ENCODE measurements around the gene RNU11. TPM values are rescaled to one million over a fixed set of nuclear protein-coding genes. Genes with fewer than 3 reads are reported as not detected.

RNU11 gene
- total RNA-seq, result not detected

DNA sequence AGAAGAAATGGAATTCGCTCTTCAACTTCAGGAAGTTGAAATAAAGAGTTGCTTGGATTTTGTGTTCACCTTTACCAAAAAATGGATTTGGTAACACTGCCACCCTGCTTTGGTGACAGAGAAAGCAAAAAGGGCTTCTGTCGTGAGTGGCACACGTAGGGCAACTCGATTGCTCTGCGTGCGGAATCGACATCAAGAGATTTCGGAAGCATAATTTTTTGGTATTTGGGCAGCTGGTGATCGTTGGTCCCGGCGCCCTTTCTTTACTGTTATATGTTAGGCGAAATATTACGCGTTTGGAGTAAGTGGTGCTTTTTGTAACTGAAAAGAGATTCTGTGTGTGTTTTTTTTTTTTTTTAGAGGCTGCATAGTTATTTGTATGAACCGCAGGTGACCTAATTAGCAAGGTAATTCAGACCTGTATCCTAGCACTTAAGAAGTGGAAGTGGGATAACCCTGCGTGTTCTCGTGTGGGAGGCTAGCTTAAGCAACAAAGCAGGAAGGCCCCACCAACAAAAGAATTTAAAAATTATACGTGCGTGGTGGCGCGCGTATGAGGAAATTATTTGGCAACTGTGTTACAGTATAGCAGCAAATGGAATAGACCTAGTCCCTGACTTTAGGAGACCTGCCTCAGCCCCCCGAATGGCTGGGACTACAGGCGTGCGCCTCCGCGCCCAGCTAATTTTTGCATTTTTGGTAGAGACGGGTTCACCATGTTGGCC, at the start of gene RNU11:
RNU11 (plus strand) TSS at position 127 of the 725 bp plus-strand sequence.
- TF ChIP-seq, protein P1, sequence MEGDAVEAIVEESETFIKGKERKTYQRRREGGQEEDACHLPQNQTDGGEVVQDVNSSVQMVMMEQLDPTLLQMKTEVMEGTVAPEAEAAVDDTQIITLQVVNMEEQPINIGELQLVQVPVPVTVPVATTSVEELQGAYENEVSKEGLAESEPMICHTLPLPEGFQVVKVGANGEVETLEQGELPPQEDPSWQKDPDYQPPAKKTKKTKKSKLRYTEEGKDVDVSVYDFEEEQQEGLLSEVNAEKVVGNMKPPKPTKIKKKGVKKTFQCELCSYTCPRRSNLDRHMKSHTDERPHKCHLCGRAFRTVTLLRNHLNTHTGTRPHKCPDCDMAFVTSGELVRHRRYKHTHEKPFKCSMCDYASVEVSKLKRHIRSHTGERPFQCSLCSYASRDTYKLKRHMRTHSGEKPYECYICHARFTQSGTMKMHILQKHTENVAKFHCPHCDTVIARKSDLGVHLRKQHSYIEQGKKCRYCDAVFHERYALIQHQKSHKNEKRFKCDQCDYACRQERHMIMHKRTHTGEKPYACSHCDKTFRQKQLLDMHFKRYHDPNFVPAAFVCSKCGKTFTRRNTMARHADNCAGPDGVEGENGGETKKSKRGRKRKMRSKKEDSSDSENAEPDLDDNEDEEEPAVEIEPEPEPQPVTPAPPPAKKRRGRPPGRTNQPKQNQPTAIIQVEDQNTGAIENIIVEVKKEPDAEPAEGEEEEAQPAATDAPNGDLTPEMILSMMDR (IDR thresholded peaks at IDR 0.05), result peak in 1 of 4 experiments; percentile 7
- peak; percentile 90 to 96 for TF ChIP-seq POLR2A (IDR thresholded peaks at IDR 0.05)
- H3K4me3 ChIP-seq, result peak within 1 kb of the TSS; percentile 28 to 39
- H3K27ac ChIP-seq, result peak within 1 kb of the TSS; percentile 90 to 95
- peak; percentile 83 to 93 for DNase-seq
- H3K9me3 ChIP-seq, result no peaks in the 10 kb centered on the region
- peaks cover 3 to 4% of the 10 kb centered on the region in 2 donors for H3K4me1 ChIP-seq
- intact Hi-C loops (cut with DNase I; ENCODE audit: low total_unique reads), result no loop called here
- no peaks in the 10 kb centered on the region for H3K36me3 ChIP-seq
- H3K27me3 ChIP-seq, result no peaks in the 10 kb centered on the region

DNA sequence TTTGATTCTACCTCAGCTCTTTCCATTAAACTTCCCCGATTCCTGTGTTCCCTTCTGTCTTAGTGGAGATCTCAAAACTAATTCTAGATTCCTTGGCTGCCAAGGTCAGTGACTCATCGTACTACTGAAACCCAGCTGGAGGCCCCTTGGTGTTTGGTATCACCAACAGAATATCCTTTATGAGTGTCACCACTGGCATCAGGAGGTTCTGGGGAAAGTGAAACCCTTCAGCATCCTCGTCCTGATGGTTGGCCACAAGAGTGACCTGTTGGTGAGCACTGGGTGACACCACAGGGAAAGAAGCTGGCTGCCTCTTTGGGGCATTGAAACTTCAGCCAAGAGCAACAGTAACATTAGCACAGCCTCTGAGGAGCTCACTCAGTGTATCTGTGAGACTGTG, 46.7 kb upstream of the RNU11 start:
- Histone ChIP-seq H3K9me3 (no peaks in the 10 kb centered on the region), H3K4me1 (no peaks in the 10 kb centered on the region), H3K36me3 (no peaks in the 10 kb centered on the region), H3K27ac (peak overlapping the region; percentile 4 to 39), H3K27me3 (no peaks in the 10 kb centered on the region), H3K4me3 (no peak overlapping the region)
- intact Hi-C loops (cut with DNase I; ENCODE audit: low total_unique reads), result loop anchor here (5.0 kb wide), 1 partner anchor 84 kb away; no protein-coding TSS in a partner anchor
- TF ChIP-seq, protein P1 (IDR thresholded peaks at IDR 0.05), result no peak
- no peak for TF ChIP-seq POLR2A (IDR thresholded peaks at IDR 0.05)
- DNase-seq, result no peak

DNA sequence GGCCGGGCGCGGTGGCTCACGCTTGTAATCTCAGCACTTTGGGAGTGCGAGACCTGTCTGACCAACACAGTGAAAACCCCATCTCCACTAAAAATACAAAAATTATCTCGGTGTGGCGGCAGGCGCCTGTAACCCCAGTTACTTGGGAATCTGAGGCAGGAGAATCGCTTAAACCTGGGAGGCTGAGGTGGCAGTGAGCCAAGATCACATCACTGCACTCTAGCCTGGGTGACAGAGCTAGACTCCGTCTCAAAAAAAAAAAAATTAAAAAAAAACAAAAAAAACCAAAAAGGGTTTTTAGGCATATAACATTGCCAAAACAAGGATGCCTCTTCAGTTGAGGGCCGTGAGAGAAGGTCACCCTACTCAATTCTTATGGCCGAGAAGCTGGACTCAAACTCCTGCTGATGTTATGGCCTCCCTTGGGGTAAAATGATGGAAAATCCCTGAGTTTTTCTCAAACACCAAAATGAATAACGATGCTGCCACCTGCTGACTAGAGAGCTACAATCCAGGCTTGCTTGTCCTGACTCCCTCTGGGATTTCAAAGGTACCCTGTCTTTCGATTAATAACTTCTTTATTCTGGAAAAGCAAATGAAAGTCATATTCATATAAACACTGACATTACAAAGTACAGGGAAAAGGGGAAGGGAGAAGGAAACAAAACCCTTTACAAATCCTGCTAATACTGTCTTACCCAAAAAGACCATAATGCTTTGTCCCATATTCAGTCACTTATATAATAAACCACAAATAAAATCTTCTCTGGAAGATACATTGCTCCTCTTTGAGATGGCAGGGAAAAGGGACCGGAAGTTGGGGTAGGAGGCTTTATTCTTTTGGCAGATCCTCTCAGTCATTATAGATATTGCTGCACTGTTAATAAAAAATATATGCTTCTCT, 45.6 kb upstream of the RNU11 start:
- Histone ChIP-seq H3K27me3 (no peaks in the 10 kb centered on the region), H3K36me3 (no peaks in the 10 kb centered on the region), H3K9me3 (no peaks in the 10 kb centered on the region), H3K4me3 (no peak overlapping the region), H3K4me1 (no peaks in the 10 kb centered on the region), H3K27ac (peak overlapping the region in 1 of 2 donors; percentile 39)
- peak; percentile 54 to 74 for DNase-seq
- TF ChIP-seq POLR2A (IDR thresholded peaks at IDR 0.05), result no peak
- TF ChIP-seq, protein P1 (IDR thresholded peaks at IDR 0.05), result peak; percentile 61 to 85 (median 72)
- intact Hi-C loops (cut with DNase I; ENCODE audit: low total_unique reads), result loop anchor here (5.0 kb wide), 1 partner anchor 85 kb away; no protein-coding TSS in a partner anchor

DNA sequence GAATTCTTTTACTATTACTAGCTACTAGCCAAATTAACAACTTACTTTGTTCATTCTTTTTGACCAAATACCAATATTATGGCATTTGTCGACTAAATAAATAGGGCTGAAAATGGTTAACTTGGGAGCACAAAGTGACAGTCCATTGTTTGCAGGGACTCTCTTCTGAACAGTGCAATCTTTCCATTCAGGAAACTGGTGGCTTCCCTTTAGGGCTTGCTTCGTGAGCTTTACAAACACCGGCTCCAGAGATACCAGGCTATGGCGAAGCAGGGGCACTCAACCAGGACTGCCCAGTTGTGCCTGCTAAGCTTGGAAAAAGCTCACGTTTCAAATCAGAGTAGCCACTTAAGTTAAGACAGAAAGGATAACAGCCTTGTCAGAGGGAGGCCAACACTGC, 44.0 kb upstream of the RNU11 start:
- Histone ChIP-seq H3K36me3 (no peaks in the 10 kb centered on the region), H3K4me3 (no peak overlapping the region), H3K27me3 (no peaks in the 10 kb centered on the region), H3K9me3 (no peaks in the 10 kb centered on the region), H3K4me1 (no peaks in the 10 kb centered on the region), H3K27ac (no peak overlapping the region)
- DNase-seq, result no peak
- TF ChIP-seq, protein P1 (IDR thresholded peaks at IDR 0.05), result no peak
- no peak for TF ChIP-seq POLR2A (IDR thresholded peaks at IDR 0.05)
- intact Hi-C loops (cut with DNase I; ENCODE audit: low total_unique reads), result loop anchor here (5.0 kb wide), 1 partner anchor 87 kb away; no protein-coding TSS in a partner anchor
